Activated CD4-positive, alpha-beta memory T cell treated with anti-CD3 and anti-CD28 coated beads for 36 hours (primary cell): ENCODE results near the gene SLC24A3. TPM values are rescaled to one million over a fixed set of nuclear protein-coding genes. Genes with fewer than 3 reads are reported as not detected.

Experiments used
- CTCF ChIA-PET: fragments of 350-600 bp; sonication (Branson Sonifier 250); formaldehyde crosslinking; loops from one replicate; lab custom pipeline; 2021; ENCODE audit warnings: antibody characterized with exemption, inconsistent platforms; lab: Charles Lee
- POLR2A ChIA-PET: fragments of 350-600 bp; sonication (Branson Sonifier 250); formaldehyde crosslinking; loops from one replicate; lab custom pipeline; 2021; ENCODE audit warnings: antibody characterized with exemption; lab: Charles Lee
- DNase-seq: peaks from one replicate; pipeline ENCODE4 v3.0.0-alpha.2; 2020
- H3K27ac Mint-ChIP-seq: one replicate; pipeline ENCODE4 v1.8.0; 2021; ENCODE audit warnings: mixed read lengths
- H3K27me3 Mint-ChIP-seq: one replicate; pipeline ENCODE4 v1.8.0; 2021; ENCODE audit warnings: mixed read lengths
- H3K36me3 Mint-ChIP-seq: one replicate; pipeline ENCODE4 v1.8.0; 2021; ENCODE audit warnings: mixed read lengths
- H3K4me1 Mint-ChIP-seq: one replicate; pipeline ENCODE4 v1.8.0; 2021; ENCODE audit warnings: low read depth, mixed read lengths
- H3K4me3 Mint-ChIP-seq: one replicate; pipeline ENCODE4 v1.8.0; 2021; ENCODE audit warnings: mild to moderate bottlenecking, mixed read lengths
- H3K9me3 Mint-ChIP-seq: one replicate; pipeline ENCODE4 v1.8.0; 2021; ENCODE audit warnings: mixed read lengths
- intact Hi-C: fragments of 100-400 bp; cut with micrococcal nuclease; formaldehyde crosslinking; loops from one replicate; pipeline ENCODE4 v1.15.1; 2023
- total RNA-seq, 2 experiments: library from RNA; stranded (reverse); gene quantifications; one replicate each; pipeline ENCODE4 v1.2.3, GENCODE V29; 2021

Gene SLC24A3
- total RNA-seq, 2 experiments from 2014 or later, result not detected

GRCh38 chr20:19582782-19583181 lies 370.3 kb downstream of the SLC24A3 start:
- intact Hi-C loops, result no loop called here
- H3K9me3 Mint-ChIP-seq, result no peaks in the 10 kb centered on the region
- ChIA-PET POLR2A (no interaction called here), CTCF (interaction anchor here (0.6 kb wide), 1 partner anchor 47 kb away, joined by 3 read pairs; no protein-coding TSS in a partner anchor)
- no peaks in the 10 kb centered on the region for H3K36me3 Mint-ChIP-seq
- no peaks in the 10 kb centered on the region for H3K27me3 Mint-ChIP-seq
- no peak overlapping the region for H3K27ac Mint-ChIP-seq
- H3K4me1 Mint-ChIP-seq, result no peaks in the 10 kb centered on the region
- DNase-seq, result no peak
- H3K4me3 Mint-ChIP-seq, result no peak overlapping the region

DNA sequence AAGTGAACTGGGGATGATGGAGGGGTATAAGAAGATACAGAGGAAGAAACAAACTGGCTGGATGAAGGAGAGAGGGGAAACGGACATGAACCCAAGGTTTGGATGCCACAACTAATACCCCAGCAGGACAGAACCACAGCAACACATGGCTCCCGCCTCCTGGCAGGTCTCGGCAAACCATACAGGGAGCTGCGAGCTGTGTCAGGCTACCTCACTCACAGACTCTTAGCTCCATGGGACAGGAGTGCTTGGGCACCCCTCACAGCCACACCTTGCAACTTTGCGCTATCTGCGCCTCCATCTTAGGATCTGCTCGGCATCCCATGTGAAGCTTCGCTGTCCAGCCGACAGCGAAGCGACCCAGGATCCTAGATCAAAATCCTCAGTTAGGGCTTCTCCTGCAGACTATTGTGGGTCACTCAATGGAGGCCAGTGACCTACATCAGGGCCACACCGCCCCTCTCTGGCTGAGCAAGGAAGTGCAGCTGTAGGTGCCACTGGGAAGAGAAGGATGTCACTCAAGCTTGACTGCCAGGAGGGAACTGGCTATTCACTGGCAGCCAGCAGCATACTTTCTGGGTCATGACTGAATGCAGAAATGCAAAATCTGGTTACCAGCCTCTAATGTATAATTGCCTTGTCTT lies 371.2 kb downstream of the SLC24A3 start:
- no peak overlapping the region for H3K4me3 Mint-ChIP-seq
- no peaks in the 10 kb centered on the region for H3K9me3 Mint-ChIP-seq
- H3K27ac Mint-ChIP-seq, result no peak overlapping the region
- DNase-seq, result peak; percentile 57
- ChIA-PET POLR2A (no interaction called here), CTCF (interaction anchor here (2.6 kb wide), 1 partner anchor 377 kb away, joined by 17 read pairs; no protein-coding TSS in a partner anchor)
- intact Hi-C loops, result loop anchor here (2.0 kb wide), 1 partner anchor 377 kb away; no protein-coding TSS in a partner anchor
- no peaks in the 10 kb centered on the region for H3K4me1 Mint-ChIP-seq
- no peaks in the 10 kb centered on the region for H3K27me3 Mint-ChIP-seq
- no peaks in the 10 kb centered on the region for H3K36me3 Mint-ChIP-seq

DNA sequence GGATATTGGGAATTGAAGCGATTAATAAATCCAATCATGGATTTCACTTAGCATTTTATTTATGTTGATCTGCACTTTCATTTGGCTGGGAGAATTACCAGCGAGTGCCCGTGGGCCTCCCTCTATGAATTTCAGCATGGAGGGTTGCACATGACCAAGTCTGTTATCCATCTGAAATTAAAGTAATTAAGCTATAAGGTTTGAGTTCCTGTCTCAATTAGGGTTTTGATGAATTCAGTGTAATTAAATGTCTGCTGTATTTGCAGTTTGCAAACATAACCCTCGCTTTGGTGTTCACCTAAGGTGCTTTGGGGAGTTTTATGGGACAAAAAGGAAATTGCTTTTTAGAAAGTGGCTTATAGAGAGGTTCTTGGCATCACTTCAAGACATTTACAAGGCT lies 375.8 kb downstream of the SLC24A3 start:
- CTCF ChIA-PET, result interaction anchor here (1.2 kb wide), 1 partner anchor 41 kb away, joined by 4 read pairs; no protein-coding TSS in a partner anchor

GRCh38 chr20:19588732-19589131 lies 376.3 kb downstream of the SLC24A3 start:
- ChIA-PET POLR2A (no interaction called here), CTCF (interaction anchor here (0.9 to 1.2 kb wide), 2 partner anchors 41 to 384 kb away, joined by 3 to 4 read pairs; no protein-coding TSS in a partner anchor)

More for the DNA sequence above, 375.8 kb downstream of the SLC24A3 start:
- no peaks in the 10 kb centered on the region for H3K27me3 Mint-ChIP-seq
- POLR2A ChIA-PET, result no interaction called here
- no peak overlapping the region for H3K27ac Mint-ChIP-seq
- no peaks in the 10 kb centered on the region for H3K36me3 Mint-ChIP-seq
- H3K9me3 Mint-ChIP-seq, result no peaks in the 10 kb centered on the region
- H3K4me3 Mint-ChIP-seq, result no peak overlapping the region
- no peak for DNase-seq
- no peaks in the 10 kb centered on the region for H3K4me1 Mint-ChIP-seq
- intact Hi-C loops, result no loop called here

GRCh38 chr20:19589787-19590362 lies 377.4 kb downstream of the SLC24A3 start:
- ChIA-PET CTCF (interaction anchor here (0.9 to 1.5 kb wide), 2 partner anchors 72 to 385 kb away, joined by 3 to 4 read pairs; no protein-coding TSS in a partner anchor), POLR2A (no interaction called here)
- DNase-seq, result no peak
- no peaks in the 10 kb centered on the region for H3K27me3 Mint-ChIP-seq
- H3K4me3 Mint-ChIP-seq, result no peak overlapping the region
- no peaks in the 10 kb centered on the region for H3K36me3 Mint-ChIP-seq
- intact Hi-C loops, result no loop called here
- no peak overlapping the region for H3K27ac Mint-ChIP-seq
- no peaks in the 10 kb centered on the region for H3K4me1 Mint-ChIP-seq
- H3K9me3 Mint-ChIP-seq, result no peaks in the 10 kb centered on the region

More at GRCh38 chr20:19588732-19589131, 376.3 kb downstream of the SLC24A3 start:
- intact Hi-C loops, result no loop called here
- Mint-ChIP-seq H3K27me3 (no peaks in the 10 kb centered on the region), H3K27ac (no peak overlapping the region), H3K36me3 (no peaks in the 10 kb centered on the region), H3K9me3 (no peaks in the 10 kb centered on the region), H3K4me1 (no peaks in the 10 kb centered on the region), H3K4me3 (no peak overlapping the region)
- no peak for DNase-seq

GRCh38 chr20:19590382-19590781 lies 377.9 kb downstream of the SLC24A3 start:
- no peaks in the 10 kb centered on the region for H3K27me3 Mint-ChIP-seq
- intact Hi-C loops, result no loop called here
- H3K4me1 Mint-ChIP-seq, result no peaks in the 10 kb centered on the region
- H3K27ac Mint-ChIP-seq, result no peak overlapping the region
- CTCF ChIA-PET, result interaction anchor here (1.5 kb wide), 1 partner anchor 71 kb away, joined by 4 read pairs; no protein-coding TSS in a partner anchor
- H3K4me3 Mint-ChIP-seq, result no peak overlapping the region
- DNase-seq, result no peak
- no peaks in the 10 kb centered on the region for H3K36me3 Mint-ChIP-seq
- POLR2A ChIA-PET, result no interaction called here
- H3K9me3 Mint-ChIP-seq, result no peaks in the 10 kb centered on the region

DNA sequence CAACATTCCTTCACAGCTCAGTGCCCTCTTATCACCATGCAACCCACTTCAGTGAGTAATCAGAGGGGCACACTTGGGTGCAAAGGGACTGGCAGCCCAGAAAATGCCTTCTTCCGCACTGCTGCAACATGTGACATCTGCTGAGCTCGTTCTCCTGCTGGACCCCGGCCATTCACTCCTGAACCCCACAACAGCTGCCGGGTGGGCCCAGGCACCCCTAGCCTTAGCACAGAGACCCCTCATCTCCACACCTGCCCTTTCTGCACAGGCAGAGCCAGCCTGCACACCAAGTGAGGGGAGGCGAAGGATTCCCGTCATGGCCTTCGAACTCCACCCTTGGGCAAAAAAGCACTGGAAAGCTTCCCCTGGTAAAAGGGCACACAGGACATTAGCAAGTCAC lies 381.3 kb downstream of the SLC24A3 start:
- Mint-ChIP-seq H3K27ac (no peak overlapping the region), H3K36me3 (no peaks in the 10 kb centered on the region), H3K9me3 (no peaks in the 10 kb centered on the region), H3K4me3 (no peak overlapping the region), H3K27me3 (peaks cover 4% of the 10 kb centered on the region), H3K4me1 (no peaks in the 10 kb centered on the region)
- intact Hi-C loops, result no loop called here
- POLR2A ChIA-PET, result no interaction called here
- DNase-seq, result no peak
- CTCF ChIA-PET, result no interaction called here

GRCh38 chr20:19594896-19595295 lies 382.5 kb downstream of the SLC24A3 start:
- no peaks in the 10 kb centered on the region for H3K36me3 Mint-ChIP-seq
- ChIA-PET CTCF (no interaction called here), POLR2A (no interaction called here)
- H3K27me3 Mint-ChIP-seq, result peaks cover 4% of the 10 kb centered on the region
- no peak for DNase-seq
- H3K9me3 Mint-ChIP-seq, result no peaks in the 10 kb centered on the region
- no peaks in the 10 kb centered on the region for H3K4me1 Mint-ChIP-seq
- H3K27ac Mint-ChIP-seq, result no peak overlapping the region
- H3K4me3 Mint-ChIP-seq, result no peak overlapping the region
- intact Hi-C loops, result no loop called here

DNA sequence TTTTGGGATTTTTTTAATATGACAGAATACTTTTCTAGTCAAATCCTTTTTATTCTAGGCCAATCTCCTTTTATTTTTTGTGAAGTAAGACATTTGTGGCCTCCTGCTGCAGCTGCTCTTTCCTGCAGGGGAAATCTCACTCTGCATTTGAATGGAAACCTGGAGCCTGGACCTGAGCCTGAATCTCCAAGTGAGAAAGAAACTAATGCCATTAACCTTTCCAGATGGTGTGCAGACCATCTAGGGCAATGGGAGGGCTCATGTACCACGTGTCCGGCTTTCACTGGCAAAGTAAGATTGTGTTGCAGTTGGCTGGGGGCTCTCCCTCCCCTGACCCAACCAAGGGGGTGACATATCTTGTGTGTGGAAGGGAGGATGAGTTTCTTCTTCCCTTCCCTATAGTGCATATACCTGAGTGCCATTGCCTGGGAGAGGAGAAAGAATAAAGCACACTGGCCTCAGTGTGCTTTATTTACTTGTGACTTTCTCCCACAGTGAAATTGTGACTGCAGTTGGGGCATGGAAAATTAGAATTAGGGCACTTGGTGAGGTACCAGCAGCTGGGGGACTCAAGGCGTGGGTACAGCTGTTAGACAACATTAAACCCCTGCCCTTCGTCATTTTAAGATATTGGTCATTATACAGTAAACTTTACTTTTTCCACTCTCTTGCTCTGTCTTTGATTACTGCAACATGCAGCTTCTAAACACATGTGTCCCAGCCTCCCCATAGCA lies 385.8 kb downstream of the SLC24A3 start:
- no peak for DNase-seq
- H3K4me1 Mint-ChIP-seq, result no peaks in the 10 kb centered on the region
- no peaks in the 10 kb centered on the region for H3K36me3 Mint-ChIP-seq
- peaks cover 4% of the 10 kb centered on the region for H3K27me3 Mint-ChIP-seq
- H3K4me3 Mint-ChIP-seq, result no peak overlapping the region
- POLR2A ChIA-PET, result no interaction called here
- intact Hi-C loops, result no loop called here
- CTCF ChIA-PET, result no interaction called here
- H3K9me3 Mint-ChIP-seq, result no peaks in the 10 kb centered on the region
- H3K27ac Mint-ChIP-seq, result no peak overlapping the region

GRCh38 chr20:19599200-19599599 lies 386.8 kb downstream of the SLC24A3 start:
- no peaks in the 10 kb centered on the region for H3K36me3 Mint-ChIP-seq
- no peaks in the 10 kb centered on the region for H3K9me3 Mint-ChIP-seq
- H3K4me3 Mint-ChIP-seq, result no peak overlapping the region
- DNase-seq, result no peak
- no peaks in the 10 kb centered on the region for H3K4me1 Mint-ChIP-seq
- peaks cover 4% of the 10 kb centered on the region for H3K27me3 Mint-ChIP-seq
- CTCF ChIA-PET, result no interaction called here
- POLR2A ChIA-PET, result no interaction called here
- intact Hi-C loops, result no loop called here
- no peak overlapping the region for H3K27ac Mint-ChIP-seq

DNA sequence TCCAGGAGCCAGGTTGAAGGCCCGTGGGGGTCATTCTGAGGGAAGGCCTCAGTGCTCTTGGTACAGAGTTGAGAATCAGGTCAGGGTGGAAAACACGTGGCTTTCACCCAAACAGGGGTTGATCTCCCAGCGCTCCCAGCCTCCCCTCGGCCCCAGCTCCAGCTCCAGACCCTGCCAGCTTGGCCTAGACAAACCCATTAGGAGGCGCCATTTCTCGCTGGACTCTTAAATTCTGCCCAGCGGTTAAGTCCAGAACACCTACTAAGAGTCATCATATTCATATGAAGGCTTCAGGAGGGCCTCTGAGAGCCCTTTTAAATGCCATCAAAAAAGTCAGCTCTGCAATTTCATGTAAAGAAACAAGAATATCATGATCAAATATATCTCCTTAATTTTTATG lies 387.6 kb downstream of the SLC24A3 start:
- POLR2A ChIA-PET, result no interaction called here
- intact Hi-C loops, result no loop called here
- H3K9me3 Mint-ChIP-seq, result no peaks in the 10 kb centered on the region
- DNase-seq, result no peak
- no peak overlapping the region for H3K27ac Mint-ChIP-seq
- CTCF ChIA-PET, result no interaction called here
- H3K4me3 Mint-ChIP-seq, result no peak overlapping the region
- no peaks in the 10 kb centered on the region for H3K4me1 Mint-ChIP-seq
- peaks cover 4% of the 10 kb centered on the region for H3K27me3 Mint-ChIP-seq
- H3K36me3 Mint-ChIP-seq, result no peaks in the 10 kb centered on the region

DNA sequence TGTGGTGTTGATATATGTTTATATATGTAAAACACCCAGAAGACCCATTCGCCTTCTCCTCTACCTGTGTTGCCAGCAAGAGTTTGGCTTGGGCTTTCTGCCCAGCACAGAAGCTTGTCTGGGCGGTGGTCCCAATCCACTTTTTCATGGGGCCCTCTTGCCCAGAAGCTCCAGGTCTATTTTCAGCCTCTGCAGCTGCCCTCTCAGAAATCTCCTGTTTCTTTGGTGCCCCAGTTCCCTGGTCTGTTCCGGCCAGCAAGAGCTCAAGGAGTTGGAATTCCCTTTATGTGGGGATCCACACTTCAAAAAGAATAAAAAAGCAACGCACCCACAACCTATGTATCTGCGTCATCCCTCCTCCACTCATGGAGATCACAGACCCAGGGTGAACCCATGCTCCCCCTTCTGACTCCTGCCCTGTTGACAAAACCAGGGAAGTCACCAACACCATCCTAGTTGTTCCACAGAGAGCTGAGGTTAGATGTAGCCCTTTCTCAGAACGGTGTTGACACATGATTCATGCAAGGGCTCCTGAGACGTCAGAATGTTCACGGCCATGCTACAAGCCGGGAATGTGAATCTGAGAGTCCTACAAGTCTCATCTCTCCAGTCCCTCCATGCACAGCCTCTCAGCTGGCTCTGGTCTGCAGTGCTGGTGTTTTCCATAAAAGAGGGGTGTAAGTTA lies 388.8 kb downstream of the SLC24A3 start:
- Mint-ChIP-seq H3K4me1 (no peaks in the 10 kb centered on the region), H3K4me3 (no peak overlapping the region), H3K9me3 (no peaks in the 10 kb centered on the region), H3K27me3 (peaks cover 4% of the 10 kb centered on the region), H3K36me3 (no peaks in the 10 kb centered on the region), H3K27ac (no peak overlapping the region)
- DNase-seq, result no peak
- intact Hi-C loops, result no loop called here
- POLR2A ChIA-PET, result no interaction called here
- CTCF ChIA-PET, result no interaction called here
